Epithelial cell of proximal tubule (primary cell): ENCODE measurements around the gene MYO7B. TPM values are rescaled to one million over a fixed set of nuclear protein-coding genes. Genes with fewer than 3 reads are reported as not detected.

Experiments used
- DNase-seq: peaks from one replicate; pipeline ENCODE4 v3.0.0-alpha.2; 2011; ENCODE audit warnings: low read depth
- H3K4me3 ChIP-seq: 2 replicates; pipeline ENCODE4 v1.5.1; 2011; ENCODE audit warnings: low read depth, mild to moderate bottlenecking, low read length
- CTCF ChIP-seq: conservative IDR thresholded peaks from 2 replicates; pipeline ENCODE4 v1.5.1; 2012; ENCODE audit warnings: low read depth, mild to moderate bottlenecking, low read length
- total RNA-seq: library from RNA; depleted of rRNA; stranded (reverse); fragments of >200 nt; gene quantifications from 2 replicates; pipeline ENCODE4 v1.2.3, GENCODE V29; 2015

MYO7B gene
- total RNA-seq, 1 donor from 2014 or later: not detected

DNA sequence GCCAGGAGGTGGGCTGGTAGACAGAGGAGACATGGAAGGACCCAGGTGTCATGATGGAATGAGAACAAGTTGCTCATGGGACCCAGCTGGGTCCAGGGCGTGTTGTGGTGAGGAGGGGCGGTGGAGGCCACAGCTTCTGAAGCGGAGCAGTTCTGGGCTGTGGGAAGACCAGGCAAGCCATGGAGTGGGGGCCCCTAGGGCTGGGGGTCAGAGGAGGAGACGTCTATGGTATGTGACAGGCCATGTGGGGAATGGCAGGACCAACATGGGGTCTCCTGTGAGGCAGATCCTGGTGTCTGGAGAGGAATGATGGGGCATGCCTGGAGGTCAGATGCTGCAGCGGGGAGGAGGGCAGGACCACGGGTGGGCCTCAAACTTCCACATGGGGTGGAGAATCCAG lies 16.9 kb downstream of the MYO7B start:
- DNase-seq: no peak
- H3K4me3 ChIP-seq: no peak overlapping the region
- TF ChIP-seq CTCF: no peak

DNA sequence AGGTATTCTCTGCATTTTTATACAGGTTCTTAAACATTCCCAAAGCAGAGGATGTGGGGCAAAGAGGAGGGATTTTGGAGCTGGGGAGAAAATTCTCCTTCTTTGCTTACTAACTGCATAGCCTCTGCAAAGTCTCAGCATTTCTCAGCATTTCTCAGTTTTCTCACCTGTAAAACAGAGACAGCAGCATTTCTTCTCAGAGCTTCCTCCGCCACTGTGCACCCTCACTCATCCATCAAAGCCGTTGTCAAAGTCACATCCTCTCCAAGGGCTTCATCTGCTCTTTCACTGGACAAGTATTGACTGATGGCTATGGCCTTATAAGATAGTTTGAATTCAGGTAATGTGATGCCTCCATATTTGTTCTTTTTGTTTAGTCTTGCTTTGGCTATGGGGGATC lies 17.4 kb downstream of the MYO7B start:
- no peak overlapping the region for H3K4me3 ChIP-seq
- TF ChIP-seq CTCF: no peak
- no peak for DNase-seq

GRCh38 chr2:127558911-127559310 lies 23.4 kb downstream of the MYO7B start:
- no peak for DNase-seq
- no peak for TF ChIP-seq CTCF
- no peak overlapping the region for H3K4me3 ChIP-seq

DNA sequence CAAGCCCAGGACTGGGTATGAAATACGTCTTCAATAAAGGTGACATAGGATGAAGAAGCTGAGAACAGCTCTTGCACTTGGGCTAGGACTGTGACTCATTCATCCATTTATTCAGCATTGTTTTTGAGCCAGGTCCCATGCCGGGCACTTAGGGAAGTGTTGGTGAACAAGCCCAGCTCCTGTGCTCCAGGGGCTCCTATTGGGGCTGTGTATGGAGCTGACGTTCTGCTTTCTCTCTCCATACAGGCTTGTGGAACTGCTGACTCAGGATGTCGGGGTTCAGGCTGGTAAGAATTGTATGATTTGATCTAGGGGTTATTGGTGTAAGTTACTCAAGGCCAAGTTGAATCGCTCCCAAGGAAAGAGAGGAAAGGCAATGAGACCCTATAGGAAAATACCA lies 24.0 kb downstream of the MYO7B start:
- no peak overlapping the region for H3K4me3 ChIP-seq
- no peak for DNase-seq
- no peak for TF ChIP-seq CTCF

DNA sequence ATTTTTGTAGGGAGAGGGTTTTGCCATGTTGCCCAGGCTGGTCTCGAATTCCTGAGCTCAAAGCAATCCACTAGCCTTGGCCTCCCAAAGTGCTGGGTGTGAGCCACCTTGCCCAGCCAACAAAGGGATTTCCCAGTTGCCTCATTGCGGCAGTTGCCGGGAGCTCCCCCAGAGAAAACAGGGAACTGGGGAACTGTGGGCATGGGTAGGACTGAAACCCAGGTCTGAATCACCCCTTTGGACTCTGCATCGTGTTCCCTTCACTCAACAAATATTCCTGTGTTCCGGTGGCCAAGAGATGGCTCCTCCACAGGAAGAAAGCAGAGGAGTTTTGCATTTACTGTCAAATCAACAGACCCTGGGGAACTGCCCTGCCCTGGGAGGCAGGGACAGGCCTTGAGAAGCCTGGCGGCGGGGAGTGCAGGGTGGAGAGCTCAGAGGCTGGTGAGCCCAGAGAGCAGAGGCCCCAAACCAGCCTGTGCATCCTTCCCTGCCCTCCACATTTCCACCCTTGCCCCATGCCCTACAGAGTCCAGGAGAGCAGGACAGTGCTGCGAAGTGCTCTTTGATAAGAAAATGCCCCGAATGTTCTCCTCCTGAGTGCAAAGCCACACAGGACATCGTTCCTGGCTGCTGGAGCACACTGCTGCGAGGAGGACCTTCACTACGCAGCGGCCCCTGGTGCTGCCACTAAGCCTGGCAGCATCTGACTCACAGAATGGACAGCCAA lies 24.9 kb downstream of the MYO7B start:
- no peak overlapping the region for H3K4me3 ChIP-seq
- no peak for DNase-seq
- TF ChIP-seq CTCF: no peak

DNA sequence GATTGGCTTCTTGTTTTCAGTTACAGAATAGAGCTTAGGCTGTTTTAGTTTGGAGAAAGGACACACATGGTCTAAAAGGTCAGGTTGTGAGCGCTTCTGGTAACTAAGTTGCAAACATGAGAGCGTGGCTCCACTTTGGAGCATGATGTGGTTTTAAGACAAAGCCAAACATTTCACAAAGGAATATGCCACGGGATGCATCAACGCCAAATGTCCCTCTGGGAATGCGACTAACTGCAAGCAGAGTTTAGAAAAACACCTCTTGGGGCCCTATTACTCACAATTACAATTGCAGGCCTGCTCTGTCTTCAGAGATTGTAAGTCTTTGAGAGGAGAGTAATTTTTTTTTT lies 25.4 kb downstream of the MYO7B start:
- no peak for DNase-seq
- no peak for TF ChIP-seq CTCF
- no peak overlapping the region for H3K4me3 ChIP-seq

DNA sequence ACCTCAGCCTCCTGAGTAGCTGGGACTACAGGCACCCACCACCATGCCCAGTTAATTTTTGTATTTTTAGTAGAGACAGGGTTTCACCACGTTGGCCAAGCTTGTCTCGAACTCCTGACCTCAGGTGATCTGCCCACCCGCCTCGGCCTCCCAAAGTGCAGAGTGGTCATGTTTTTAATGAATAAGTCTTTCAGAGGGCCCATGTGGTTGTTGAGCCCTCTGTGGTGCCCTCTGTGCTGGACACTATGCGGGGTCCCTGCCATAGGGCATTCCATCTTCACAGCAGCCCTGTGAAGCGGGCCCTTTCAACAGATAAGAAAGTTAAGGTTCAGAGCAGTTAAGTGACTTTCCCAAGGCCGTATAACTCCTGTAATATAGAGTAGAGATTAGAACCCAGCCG lies 25.9 kb downstream of the MYO7B start:
- no peak overlapping the region for H3K4me3 ChIP-seq
- DNase-seq: no peak
- no peak for TF ChIP-seq CTCF
